A673 (cell line): ENCODE results near the gene CNIH4. TPM values are rescaled to one million over a fixed set of nuclear protein-coding genes. Genes with fewer than 3 reads are reported as not detected.

Experiments used
- BruUV-seq: library from RNA; stranded (reverse); fragments of 400-500 nt; replicated peaks from 2 replicates; lab custom pipeline; 2021; lab: Mats Ljungman, UMichigan
- CTCF ChIA-PET: fragments of 300-600 bp; sonication (Branson Sonifier 250); formaldehyde crosslinking; loops from one replicate; lab custom pipeline; 2022; ENCODE audit warnings: antibody characterized with exemption; lab: Charles Lee
- POLR2A ChIA-PET: fragments of 300-600 bp; sonication (Branson Sonifier 250); formaldehyde crosslinking; loops from one replicate; lab custom pipeline; 2022; ENCODE audit warnings: antibody characterized with exemption; ENCODE audit not compliant: low non-redundant PET; lab: Charles Lee
- DNase-seq: peaks from one replicate; pipeline ENCODE4 v3.0.0-alpha.2; 2015; ENCODE audit warnings: low spot score
- H3K27ac ChIP-seq: fragments of 200-600 bp; sonication (generic); 2 replicates; pipeline ENCODE4 v1.5.1; 2016; ENCODE audit warnings: mixed run types, low read depth, mild to moderate bottlenecking, mixed read lengths, antibody characterized with exemption, low read length; ENCODE audit not compliant: poor library complexity, severe bottlenecking
- H3K27me3 ChIP-seq: fragments of 200-600 bp; sonication (generic); replicated peaks from 2 replicates; pipeline ENCODE4 v1.6.1; 2017; ENCODE audit warnings: mixed run types, low read depth, mild to moderate bottlenecking, mixed read lengths, antibody characterized with exemption, low read length; ENCODE audit not compliant: insufficient read depth, poor library complexity
- H3K36me3 ChIP-seq: fragments of 200-600 bp; sonication (generic); 2 replicates; pipeline ENCODE4 v1.6.1; 2016; ENCODE audit warnings: mixed run types, mild to moderate bottlenecking, mixed read lengths, antibody characterized with exemption, low read length; ENCODE audit not compliant: insufficient read depth, poor library complexity, severe bottlenecking
- H3K4me1 ChIP-seq: fragments of 200-600 bp; sonication (generic); 2 replicates; pipeline ENCODE4 v1.6.1; 2017; ENCODE audit warnings: mixed run types, mild to moderate bottlenecking, mixed read lengths, antibody characterized with exemption, low read length; ENCODE audit not compliant: insufficient read depth, poor library complexity, severe bottlenecking
- H3K4me3 ChIP-seq: fragments of 200-600 bp; sonication (generic); 2 replicates; pipeline ENCODE4 v1.5.1; 2016; ENCODE audit warnings: low read depth, mixed run types, mild to moderate bottlenecking, mixed read lengths, low read length; ENCODE audit not compliant: poor library complexity, severe bottlenecking
- H3K9me3 ChIP-seq: fragments of 200-600 bp; sonication (generic); 2 replicates; pipeline ENCODE4 v1.6.1; 2016; ENCODE audit warnings: mixed run types, low read depth, mild to moderate bottlenecking, mixed read lengths, antibody characterized with exemption, low read length; ENCODE audit not compliant: poor library complexity, severe bottlenecking
- CTCF ChIP-seq: fragments of 300-800, 200-600 bp; sonication (generic); conservative IDR thresholded peaks from 2 replicates; pipeline ENCODE4 v1.5.1; 2017; ENCODE audit warnings: low read depth, mild to moderate bottlenecking, antibody characterized with exemption, low read length, moderate library complexity, mixed read lengths
- EZH2 ChIP-seq: fragments of 200-600 bp; sonication (generic); IDR thresholded peaks from 2 replicates; pipeline ENCODE4 v1.6.1; 2017; ENCODE audit warnings: borderline replicate concordance, low read depth, mild to moderate bottlenecking, mixed read lengths, antibody characterized with exemption, low read length; ENCODE audit not compliant: poor library complexity, severe bottlenecking
- intact Hi-C: fragments of 100-400 bp; cut with micrococcal nuclease; formaldehyde crosslinking; loops from one replicate; pipeline ENCODE4 v1.10.0; 2022; ENCODE audit not compliant: unreplicated experiment
- total RNA-seq: library from RNA; stranded (reverse); gene quantifications from 2 replicates; pipeline ENCODE4 v1.2.3, GENCODE V29; 2021

CNIH4 gene
- total RNA-seq, 1 experiment from 2014 or later: 79.9 TPM

- intact Hi-C loops: no loop called here
- no peak for TF ChIP-seq CTCF
- TF ChIP-seq EZH2: no peak
- no peaks in the 10 kb centered on the region for H3K9me3 ChIP-seq
- POLR2A ChIA-PET: no interaction called here
- BruUV-seq: no TSS peak
- H3K4me1 ChIP-seq: no peaks in the 10 kb centered on the region
- H3K27ac ChIP-seq: no peak overlapping the region
- H3K27me3 ChIP-seq: no peaks in the 10 kb centered on the region
- DNase-seq: no peak
- H3K4me3 ChIP-seq: no peak overlapping the region
- peaks cover 79% of the 10 kb centered on the region for H3K36me3 ChIP-seq
- CTCF ChIA-PET: no interaction called here
Measured at GRCh38 chr1:224407571-224408293, 51.1 kb downstream of the CNIH4 start.

GRCh38 chr1:224408294-224408590 is 51.6 kb downstream of the CNIH4 start:
- BruUV-seq: no TSS peak
- no peak for DNase-seq
- peaks cover 82% of the 10 kb centered on the region for H3K36me3 ChIP-seq
- H3K27ac ChIP-seq: no peak overlapping the region
- H3K27me3 ChIP-seq: no peaks in the 10 kb centered on the region
- TF ChIP-seq EZH2: no peak
- no peak for TF ChIP-seq CTCF
- H3K4me1 ChIP-seq: no peaks in the 10 kb centered on the region
- ChIA-PET CTCF (no interaction called here), POLR2A (no interaction called here)
- intact Hi-C loops: no loop called here
- no peak overlapping the region for H3K4me3 ChIP-seq
- no peaks in the 10 kb centered on the region for H3K9me3 ChIP-seq

- H3K27ac ChIP-seq: no peak overlapping the region
- CTCF ChIA-PET: no interaction called here
- H3K4me1 ChIP-seq: no peaks in the 10 kb centered on the region
- intact Hi-C loops: no loop called here
- H3K36me3 ChIP-seq: peaks cover 82% of the 10 kb centered on the region
- TF ChIP-seq EZH2 (no peak), CTCF (no peak)
- H3K27me3 ChIP-seq: no peaks in the 10 kb centered on the region
- no TSS peak for BruUV-seq
- no peak overlapping the region for H3K4me3 ChIP-seq
- H3K9me3 ChIP-seq: no peaks in the 10 kb centered on the region
- POLR2A ChIA-PET: no interaction called here
- DNase-seq: no peak
Measured at GRCh38 chr1:224411766-224412165, 55.1 kb downstream of the CNIH4 start.
